HG03066 (cell line): ENCODE measurements around the gene FGF4.

Experiments
- ATAC-seq: cut with Tn5 transposase; IDR thresholded peaks from one replicate; pipeline ENCODE4 v1.9.1; 2021; ENCODE audit warnings: low read depth; ENCODE audit not compliant: unreplicated experiment

The FGF4 gene

GRCh38 chr11:69775163-69775755, at the start of gene FGF4:
Gene FGF4 (minus strand): TSS chr11:69775341. CDS start chr11:69775084, 257 bp downstream.
- ATAC-seq: no peak

GRCh38 chr11:69823641-69824265, 48.6 kb upstream of the FGF4 start:
- no peak for ATAC-seq

GRCh38 chr11:69822676-69823494, 47.7 kb upstream of the FGF4 start:
- no peak for ATAC-seq

- ATAC-seq: no peak
Measured at GRCh38 chr11:69821511-69822040, 46.4 kb upstream of the FGF4 start.

- no peak for ATAC-seq
Measured at GRCh38 chr11:69820441-69820840, 45.3 kb upstream of the FGF4 start.

GRCh38 chr11:69819541-69820070, 44.5 kb upstream of the FGF4 start:
- no peak for ATAC-seq

GRCh38 chr11:69818603-69819441, 43.7 kb upstream of the FGF4 start, which contains the start of gene FGF3:
Gene FGF3 (minus strand): TSS chr11:69819416. CDS start chr11:69818933, 483 bp downstream.
- ATAC-seq: no peak

GRCh38 chr11:69818231-69818602, 43.1 kb upstream of the FGF4 start:
- ATAC-seq: no peak

GRCh38 chr11:69817265-69818230, 42.4 kb upstream of the FGF4 start:
- ATAC-seq: no peak

- no peak for ATAC-seq
Measured at GRCh38 chr11:69816671-69817070, 41.5 kb upstream of the FGF4 start.

- ATAC-seq: no peak
Measured at GRCh38 chr11:69815973-69816372, 40.8 kb upstream of the FGF4 start.

- ATAC-seq: no peak
Measured at GRCh38 chr11:69814902-69815301, 39.8 kb upstream of the FGF4 start.

- ATAC-seq: no peak
Measured at GRCh38 chr11:69814411-69814810, 39.3 kb upstream of the FGF4 start.

GRCh38 chr11:69813839-69814238, 38.7 kb upstream of the FGF4 start:
- ATAC-seq: no peak

- no peak for ATAC-seq
Measured at GRCh38 chr11:69812946-69813345, 37.8 kb upstream of the FGF4 start.

GRCh38 chr11:69812256-69812655, 37.1 kb upstream of the FGF4 start:
- no peak for ATAC-seq

GRCh38 chr11:69811431-69811830, 36.3 kb upstream of the FGF4 start:
- ATAC-seq: no peak

GRCh38 chr11:69810289-69811118, 35.4 kb upstream of the FGF4 start:
- ATAC-seq: no peak
